B cell (primary cell): ENCODE measurements around the gene STON2.

Experiments used
- EZH2 ChIP-seq: IDR thresholded peaks from 2 replicates; pipeline ENCODE4 v1.6.1; 2012; ENCODE audit warnings: borderline replicate concordance, low read depth, mild to moderate bottlenecking, moderate library complexity, low read length; ENCODE audit not compliant: insufficient read depth, poor library complexity, severe bottlenecking
- TF ChIP-seq, protein P1 (sequence below): fragments of 200-600 bp; IDR thresholded peaks from one replicate; pipeline ENCODE4 v1.8.0; 2022; ENCODE audit warnings: antibody characterized with exemption, mild to moderate bottlenecking

DNA sequence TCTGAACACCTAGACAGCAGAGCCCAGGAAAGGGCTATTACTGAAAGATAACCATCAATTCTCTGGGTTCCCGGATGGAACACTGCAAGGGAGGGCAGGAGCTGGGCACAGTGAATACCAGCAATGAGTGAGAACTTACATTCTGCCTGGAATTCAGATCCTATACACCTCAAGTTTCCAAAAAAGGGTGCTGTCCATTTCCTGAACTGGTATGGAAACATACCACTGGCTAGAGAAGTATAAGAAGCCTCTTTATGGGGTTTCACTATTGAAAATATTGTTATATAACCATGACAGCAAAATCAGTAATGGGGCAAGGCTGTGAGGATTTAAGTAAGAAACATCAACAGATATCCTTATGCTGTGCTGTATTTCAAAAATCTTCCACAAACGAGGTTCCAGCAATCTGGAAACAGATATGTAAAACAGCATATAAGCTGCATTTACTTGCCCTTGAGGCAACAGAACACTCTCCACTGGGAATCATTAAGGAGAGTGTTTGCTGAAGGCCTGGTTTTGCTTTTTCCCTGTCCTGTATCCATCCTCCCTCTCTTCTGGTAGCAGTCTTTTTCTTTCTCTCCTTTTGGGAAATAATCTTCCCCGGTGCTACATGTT, 126.1 kb downstream of the STON2 start:
- no peak for TF ChIP-seq EZH2
- TF ChIP-seq, protein P1, sequence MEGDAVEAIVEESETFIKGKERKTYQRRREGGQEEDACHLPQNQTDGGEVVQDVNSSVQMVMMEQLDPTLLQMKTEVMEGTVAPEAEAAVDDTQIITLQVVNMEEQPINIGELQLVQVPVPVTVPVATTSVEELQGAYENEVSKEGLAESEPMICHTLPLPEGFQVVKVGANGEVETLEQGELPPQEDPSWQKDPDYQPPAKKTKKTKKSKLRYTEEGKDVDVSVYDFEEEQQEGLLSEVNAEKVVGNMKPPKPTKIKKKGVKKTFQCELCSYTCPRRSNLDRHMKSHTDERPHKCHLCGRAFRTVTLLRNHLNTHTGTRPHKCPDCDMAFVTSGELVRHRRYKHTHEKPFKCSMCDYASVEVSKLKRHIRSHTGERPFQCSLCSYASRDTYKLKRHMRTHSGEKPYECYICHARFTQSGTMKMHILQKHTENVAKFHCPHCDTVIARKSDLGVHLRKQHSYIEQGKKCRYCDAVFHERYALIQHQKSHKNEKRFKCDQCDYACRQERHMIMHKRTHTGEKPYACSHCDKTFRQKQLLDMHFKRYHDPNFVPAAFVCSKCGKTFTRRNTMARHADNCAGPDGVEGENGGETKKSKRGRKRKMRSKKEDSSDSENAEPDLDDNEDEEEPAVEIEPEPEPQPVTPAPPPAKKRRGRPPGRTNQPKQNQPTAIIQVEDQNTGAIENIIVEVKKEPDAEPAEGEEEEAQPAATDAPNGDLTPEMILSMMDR = no peak
